SK-N-SH (cell line): ENCODE results near the gene GPRC5C. TPM values are rescaled to one million over a fixed set of nuclear protein-coding genes. Genes with fewer than 3 reads are reported as not detected.

ENCODE experiments used
- CTCF ChIA-PET: fragments of 300-600, 350-600 bp; formaldehyde crosslinking; extraction: SDS; loops from one replicate; lab custom pipeline; 2021; lab: Yijun Ruan, JAX
- POLR2A ChIA-PET: fragments of 350-600 bp; sonication (Branson Sonifier 250); formaldehyde crosslinking; extraction: SDS; loops from one replicate; lab custom pipeline; 2020; ENCODE audit warnings: antibody characterized with exemption, inconsistent platforms; lab: Yijun Ruan, JAX
- DNase-seq: peaks from one replicate; pipeline ENCODE4 v3.0.0; 2012
- H2AFZ ChIP-seq: fragments of 200-600 bp; sonication (generic); 2 replicates; pipeline ENCODE4 v1.8.1; 2016; ENCODE audit warnings: antibody characterized with exemption, mild to moderate bottlenecking, low read depth
- H3F3A ChIP-seq: fragments of 200-600 bp; sonication (generic); replicated peaks from 2 replicates; pipeline ENCODE3; 2016; ENCODE audit warnings: antibody characterized with exemption, mild to moderate bottlenecking; ENCODE audit not compliant: insufficient read depth
- H3K27ac ChIP-seq, 2 experiments: fragments of 200-500 bp in 1 of 2; fragments of 200-600 bp in 1 of 2; sonication (Bioruptor generic) in 1 of 2; sonication (generic), shearing (Covaris generic) in 1 of 2; 2 replicates each; pipeline versions ENCODE4 v1.5.1 to v1.6.1; 2014 to 2016; ENCODE audit warnings: low read depth in 2 of 2, inconsistent platforms in 1 of 2, low read length in 1 of 2, mild to moderate bottlenecking in 1 of 2, mixed read lengths in 1 of 2
- H3K27me3 ChIP-seq: fragments of 200-600 bp; sonication (generic), shearing (Covaris generic); 2 replicates; pipeline ENCODE4 v1.6.1; 2016; ENCODE audit warnings: mixed run types; ENCODE audit not compliant: insufficient read depth
- H3K36me3 ChIP-seq, 2 experiments: fragments of 200-500 bp in 1 of 2; fragments of 200-600 bp in 1 of 2; sonication (Bioruptor generic) in 1 of 2; sonication (generic) in 1 of 2; replicated peaks in 1 of 2; 2 replicates each; pipeline versions ENCODE3 to v1.5.1; 2014 to 2016; ENCODE audit warnings: low read length in 1 of 2, mild to moderate bottlenecking in 1 of 2; ENCODE audit not compliant: insufficient read depth in 2 of 2, control insufficient read depth in 1 of 2
- H3K4me1 ChIP-seq, 2 experiments: fragments of 200-500 bp in 1 of 2; fragments of 200-600 bp in 1 of 2; sonication (Bioruptor generic) in 1 of 2; sonication (generic), shearing (Covaris generic) in 1 of 2; 2 replicates each; pipeline versions ENCODE4 v1.5.1 to v1.6.1; 2014 to 2016; ENCODE audit warnings: low read depth in 1 of 2, low read length in 1 of 2, mixed run types in 1 of 2; ENCODE audit not compliant: insufficient read depth in 2 of 2, control insufficient read depth in 1 of 2
- H3K4me2 ChIP-seq: fragments of 200-600 bp; sonication (generic), shearing (Covaris generic); 2 replicates; pipeline ENCODE4 v1.6.1; 2017; ENCODE audit warnings: mixed run types
- H3K4me3 ChIP-seq, 2 experiments: fragments of 200-500 bp in 1 of 2; fragments of 200-600 bp in 1 of 2; sonication (Bioruptor generic) in 1 of 2; sonication (generic), shearing (Covaris generic) in 1 of 2; 2 replicates each; pipeline versions ENCODE4 v1.5.1 to v1.8.1; 2014 to 2016; ENCODE audit warnings: low read depth in 2 of 2, inconsistent platforms in 1 of 2, low read length in 1 of 2, mild to moderate bottlenecking in 1 of 2, mixed read lengths in 1 of 2, moderate library complexity in 1 of 2
- H3K79me2 ChIP-seq: fragments of 200-600 bp; sonication (generic); 2 replicates; pipeline ENCODE4 v1.8.1; 2017; ENCODE audit warnings: mild to moderate bottlenecking; ENCODE audit not compliant: insufficient read depth
- H3K9ac ChIP-seq: fragments of 200-600 bp; sonication (generic); 2 replicates; pipeline ENCODE4 v1.6.1; 2017; ENCODE audit warnings: mixed run types
- H3K9me2 ChIP-seq: fragments of 200-600 bp; sonication (generic); 2 replicates; pipeline ENCODE4 v1.6.1; 2017; ENCODE audit warnings: mixed run types
- H3K9me3 ChIP-seq: fragments of 200-600 bp; sonication (generic); 2 replicates; pipeline ENCODE4 v1.6.1; 2017; ENCODE audit warnings: mixed run types, mild to moderate bottlenecking, moderate library complexity
- H4K20me1 ChIP-seq: fragments of 200-600 bp; sonication (generic); 2 replicates; pipeline ENCODE4 v1.6.1; 2017; ENCODE audit warnings: mild to moderate bottlenecking, mixed run types; ENCODE audit not compliant: insufficient read depth
- ELF1 ChIP-seq: IDR thresholded peaks from 2 replicates; pipeline ENCODE4 v1.4.0; 2012
- EZH2phosphoT487 ChIP-seq: fragments of 200-600 bp; sonication (generic); IDR thresholded peaks from 2 replicates; pipeline ENCODE4 v1.6.1; 2017; ENCODE audit warnings: low read depth, mixed run types, mild to moderate bottlenecking, antibody characterized with exemption, moderate library complexity, borderline replicate concordance
- FOSL2 ChIP-seq: IDR thresholded peaks from 2 replicates; pipeline ENCODE4 v1.4.0; 2012; ENCODE audit warnings: low read depth, mild to moderate bottlenecking, moderate library complexity, borderline replicate concordance
- FOXJ3 ChIP-seq: sonication (generic); formaldehyde crosslinking; IDR thresholded peaks from 2 replicates; pipeline ENCODE4 v1.5.1; 2020; ENCODE audit warnings: mild to moderate bottlenecking, missing genetic modification reagents
- FOXM1 ChIP-seq: IDR thresholded peaks from 2 replicates; pipeline ENCODE4 v1.4.0; 2012; ENCODE audit warnings: low read depth, mild to moderate bottlenecking
- MAX ChIP-seq: IDR thresholded peaks from 2 replicates; pipeline ENCODE4 v1.4.0; 2012; ENCODE audit warnings: low read depth
- MEF2A ChIP-seq: IDR thresholded peaks from 2 replicates; pipeline ENCODE4 v1.4.0; 2012; ENCODE audit warnings: low read depth, borderline replicate concordance
- MXI1 ChIP-seq: IDR thresholded peaks from 2 replicates; pipeline ENCODE4 v1.6.1; 2012; ENCODE audit warnings: mild to moderate bottlenecking, low read depth, low read length, improper control_type of control experiment
- NRF1 ChIP-seq: IDR thresholded peaks from 2 replicates; pipeline ENCODE4 v1.6.1; 2012; ENCODE audit warnings: low read depth, mild to moderate bottlenecking, low read length
- PBX3 ChIP-seq: IDR thresholded peaks from 2 replicates; pipeline ENCODE4; 2012
- POLR2AphosphoS5 ChIP-seq: IDR thresholded peaks from 2 replicates; pipeline ENCODE4 v1.6.1; 2012; ENCODE audit warnings: low read depth, low read length
- RAD21 ChIP-seq: IDR thresholded peaks from 2 replicates; pipeline ENCODE4 v1.6.1; 2012; ENCODE audit warnings: mild to moderate bottlenecking, low read length
- REST ChIP-seq: IDR thresholded peaks from 2 replicates; pipeline ENCODE4 v1.6.1; 2012; ENCODE audit warnings: mild to moderate bottlenecking, low read depth, low read length, moderate library complexity
- RFX5 ChIP-seq: IDR thresholded peaks from 2 replicates; pipeline ENCODE4 v1.6.1; 2012; ENCODE audit warnings: mild to moderate bottlenecking, improper control_type of control experiment, low read length
- RXRA ChIP-seq: IDR thresholded peaks from 2 replicates; pipeline ENCODE4 v1.4.0; 2012; ENCODE audit warnings: low read depth, mild to moderate bottlenecking, borderline replicate concordance
- SIN3A ChIP-seq: IDR thresholded peaks from 2 replicates; pipeline ENCODE4 v1.6.1; 2012; ENCODE audit warnings: low read depth, mild to moderate bottlenecking, low read length, moderate library complexity, borderline replicate concordance
- SMC3 ChIP-seq: IDR thresholded peaks from 2 replicates; pipeline ENCODE4 v1.6.1; 2012; ENCODE audit warnings: low read depth, low read length, improper control_type of control experiment
- TCF12 ChIP-seq: IDR thresholded peaks from 2 replicates; pipeline ENCODE4 v1.4.0; 2012
- YY1 ChIP-seq: IDR thresholded peaks from 2 replicates; pipeline ENCODE4 v1.4.0; 2012; ENCODE audit warnings: low read depth, mild to moderate bottlenecking
- WGBS: methylation state at CpG from one replicate; pipeline ENCODE4 v1.1.6; 2017; ENCODE audit warnings: low lambda C conversion rate; 5-methylcytosine and 5-hydroxymethylcytosine counted together
- polyA plus RNA-seq, 3 experiments: library from polyadenylated mRNA; depleted of rRNA; stranded (reverse); fragments of >200 nt; gene quantifications; 2 replicates each; pipeline ENCODE4 v1.2.3, GENCODE V29; 2012

GPRC5C gene
- polyA plus RNA-seq, 1 of the 3 experiments (the other 2 are of a cell fraction) = not detected

GRCh38 chr17:74408262-74408661, 23.6 kb upstream of the GPRC5C start:
- H3K4me3 ChIP-seq = no peak overlapping the region
- no peaks in the 10 kb centered on the region for H3K27me3 ChIP-seq
- ChIA-PET POLR2A (no interaction called here), CTCF (interaction anchor here (1.0 to 2.4 kb wide), 6 partner anchors 10 to 109 kb away, joined by 3 to 11 read pairs (median 4); no protein-coding TSS in a partner anchor)
- no peak for TF ChIP-seq TCF12
- TF ChIP-seq RFX5 = no peak
- TF ChIP-seq YY1 = no peak
- TF ChIP-seq FOSL2 = no peak
- TF ChIP-seq REST = no peak
- DNase-seq = no peak
- H3K9ac ChIP-seq = no peak overlapping the region
- H4K20me1 ChIP-seq = no peaks in the 10 kb centered on the region
- H3K4me2 ChIP-seq = no peak overlapping the region
- H3K79me2 ChIP-seq = no peaks in the 10 kb centered on the region
- no peak overlapping the region for H3K27ac ChIP-seq
- H3K36me3 ChIP-seq = no peaks in the 10 kb centered on the region
- H3F3A ChIP-seq = no peaks in the 10 kb centered on the region
- no peak overlapping the region for H2AFZ ChIP-seq
- 18% methylated on average over 3 of the region's 3 CpGs for WGBS
- H3K9me3 ChIP-seq = no peaks in the 10 kb centered on the region
- peaks cover 0 to 6% of the 10 kb centered on the region in 2 experiments; a peak in 1 of 4 replicates for H3K4me1 ChIP-seq
- H3K9me2 ChIP-seq = no peaks in the 10 kb centered on the region

GRCh38 chr17:74408815-74409214, 23.1 kb upstream of the GPRC5C start:
- Histone ChIP-seq H2AFZ (no peak overlapping the region), H3K4me1 (peaks cover 0 to under 1% of the 10 kb centered on the region in 2 experiments; a peak in 1 of 4 replicates), H3K9ac (no peak overlapping the region), H3K79me2 (no peaks in the 10 kb centered on the region), H3K9me2 (no peaks in the 10 kb centered on the region), H3F3A (no peaks in the 10 kb centered on the region), H3K4me3 (no peak overlapping the region), H3K27ac (no peak overlapping the region), H3K4me2 (no peak overlapping the region), H3K27me3 (no peaks in the 10 kb centered on the region), H4K20me1 (no peaks in the 10 kb centered on the region), H3K36me3 (no peaks in the 10 kb centered on the region), H3K9me3 (no peaks in the 10 kb centered on the region)
- ChIA-PET CTCF (interaction anchor here (1.0 to 2.4 kb wide), 3 partner anchors 29 to 49 kb away, joined by 4 to 11 read pairs (median 7); no protein-coding TSS in a partner anchor), POLR2A (no interaction called here)
- no peak for TF ChIP-seq FOXM1
- WGBS = 44% methylated on average over 4 of the region's 4 CpGs
- DNase-seq = no peak

GRCh38 chr17:74410001-74410443, 21.9 kb upstream of the GPRC5C start:
- H3K79me2 ChIP-seq = no peaks in the 10 kb centered on the region
- WGBS = 29% methylated on average over 4 of the region's 4 CpGs
- H3K9me3 ChIP-seq = no peaks in the 10 kb centered on the region
- H3K4me3 ChIP-seq = no peak overlapping the region
- no peaks in the 10 kb centered on the region for H3K9me2 ChIP-seq
- no peak for DNase-seq
- H4K20me1 ChIP-seq = no peaks in the 10 kb centered on the region
- no peaks in the 10 kb centered on the region for H3K36me3 ChIP-seq
- ChIA-PET CTCF (interaction anchor here (0.7 to 2.2 kb wide), 6 partner anchors 26 to 47 kb away, joined by 3 to 11 read pairs (median 4); no protein-coding TSS in a partner anchor), POLR2A (no interaction called here)
- H3K4me2 ChIP-seq = no peak overlapping the region
- no peaks in the 10 kb centered on the region for H3F3A ChIP-seq
- H3K4me1 ChIP-seq = no peaks in the 10 kb centered on the region; a peak in 1 of 4 replicates
- no peak overlapping the region for H3K27ac ChIP-seq
- no peaks in the 10 kb centered on the region for H3K27me3 ChIP-seq
- H3K9ac ChIP-seq = no peak overlapping the region
- no peak overlapping the region for H2AFZ ChIP-seq
- TF ChIP-seq SMC3 = no peak
- no peak for TF ChIP-seq FOSL2
- no peak for TF ChIP-seq SIN3A
- no peak for TF ChIP-seq YY1
- TF ChIP-seq RFX5 = no peak
- no peak for TF ChIP-seq MXI1
- TF ChIP-seq EZH2phosphoT487 = no peak
- no peak for TF ChIP-seq RAD21
- TF ChIP-seq RXRA = no peak
- TF ChIP-seq NRF1 = no peak
- no peak for TF ChIP-seq ELF1
- TF ChIP-seq FOXJ3 (CRISPR knock-in tag) = no peak
- no peak for TF ChIP-seq MEF2A
- no peak for TF ChIP-seq MAX
- no peak for TF ChIP-seq PBX3
- TF ChIP-seq POLR2AphosphoS5 = no peak
